HepG2 (cell line): ENCODE data around the gene AKAP9. TPM values are rescaled to one million over a fixed set of nuclear protein-coding genes. Genes with fewer than 3 reads are reported as not detected.

ENCODE experiments used
- CREBL2 ChIP-seq: sonication (generic); formaldehyde crosslinking; IDR thresholded peaks from 2 replicates; pipeline ENCODE4 v1.8.1; 2023; ENCODE audit warnings: missing genetic modification reagents, mild to moderate bottlenecking, borderline replicate concordance
- CTCF ChIP-seq: sonication (generic); formaldehyde crosslinking; IDR thresholded peaks from 2 replicates; pipeline ENCODE4 v1.5.0; 2020; ENCODE audit warnings: mild to moderate bottlenecking, missing genetic modification reagents, moderate library complexity
- GPN1 ChIP-seq: sonication (generic); formaldehyde crosslinking; IDR thresholded peaks from 2 replicates; pipeline ENCODE4 v1.5.1; 2020; ENCODE audit warnings: missing genetic modification reagents, borderline replicate concordance
- HOXA3 ChIP-seq: sonication (generic); formaldehyde crosslinking; IDR thresholded peaks from 2 replicates; pipeline ENCODE4 v1.5.0; 2020; ENCODE audit warnings: missing genetic modification reagents
- JARID2 ChIP-seq: sonication (generic); formaldehyde crosslinking; IDR thresholded peaks from 2 replicates; pipeline ENCODE4 v1.8.1; 2023; ENCODE audit warnings: missing genetic modification reagents, inconsistent platforms; ENCODE audit not compliant: insufficient replicate concordance
- JUNB ChIP-seq: sonication (generic); formaldehyde crosslinking; IDR thresholded peaks from 2 replicates; pipeline ENCODE4 v1.8.0; 2022; ENCODE audit warnings: missing genetic modification reagents, mild to moderate bottlenecking, borderline replicate concordance
- KAT2B ChIP-seq: fragments of 150-350 bp; IDR thresholded peaks from 2 replicates; pipeline ENCODE4 v1.6.1; 2014; ENCODE audit warnings: low read depth, low read length, borderline replicate concordance
- KLF16 ChIP-seq, 2 experiments: sonication (generic) in 1 of 2; formaldehyde crosslinking in 1 of 2; IDR thresholded peaks; 2 replicates each; pipeline versions ENCODE4 v1.6.1 to v1.8.0; 2016 to 2023; ENCODE audit warnings: missing genetic modification reagents in 2 of 2, missing compliant biosample characterization in 1 of 2
- POGZ ChIP-seq: sonication (generic); formaldehyde crosslinking; IDR thresholded peaks from 2 replicates; pipeline ENCODE4 v1.4.0; 2020; ENCODE audit warnings: mild to moderate bottlenecking, missing genetic modification reagents
- RBAK ChIP-seq: sonication (generic); formaldehyde crosslinking; IDR thresholded peaks from 2 replicates; pipeline ENCODE4 v1.5.1; 2020; ENCODE audit warnings: mild to moderate bottlenecking, missing genetic modification reagents
- SKI ChIP-seq: fragments of 450-650 bp; IDR thresholded peaks from one replicate; pipeline ENCODE4 v1.6.1; 2018; ENCODE audit warnings: mild to moderate bottlenecking; ENCODE audit not compliant: partially characterized antibody
- STAG1 ChIP-seq: sonication (generic); formaldehyde crosslinking; IDR thresholded peaks from 2 replicates; pipeline ENCODE4 v1.4.0; 2020; ENCODE audit warnings: missing genetic modification reagents
- STAT6 ChIP-seq: sonication (generic); formaldehyde crosslinking; IDR thresholded peaks from 2 replicates; pipeline ENCODE4 v1.4.0; 2020; ENCODE audit warnings: missing genetic modification reagents, mild to moderate bottlenecking, borderline replicate concordance
- ZKSCAN5 ChIP-seq: sonication (generic); formaldehyde crosslinking; IDR thresholded peaks from 2 replicates; pipeline ENCODE4 v1.5.1; 2020; ENCODE audit warnings: mild to moderate bottlenecking, missing genetic modification reagents
- ZNF121 ChIP-seq: sonication (generic); formaldehyde crosslinking; IDR thresholded peaks from 2 replicates; pipeline ENCODE4 v1.5.0; 2020; ENCODE audit warnings: mild to moderate bottlenecking, missing genetic modification reagents
- ZNF629 ChIP-seq: sonication (generic); formaldehyde crosslinking; conservative IDR thresholded peaks from 2 replicates; pipeline ENCODE4 v1.5.0; 2020; ENCODE audit warnings: missing genetic modification reagents
- ZNF646 ChIP-seq: sonication (generic); formaldehyde crosslinking; IDR thresholded peaks from 2 replicates; pipeline ENCODE4 v1.9.0; 2021; ENCODE audit warnings: mild to moderate bottlenecking, missing genetic modification reagents
- ZNF7 ChIP-seq: IDR thresholded peaks from 2 replicates; pipeline ENCODE4 v1.6.1; 2016; ENCODE audit warnings: missing biosample characterization, missing genetic modification reagents
- ZNF777 ChIP-seq: sonication (generic); formaldehyde crosslinking; IDR thresholded peaks from 2 replicates; pipeline ENCODE4 v1.4.0; 2020; ENCODE audit warnings: missing genetic modification reagents
- polyA plus RNA-seq, 8 experiments: library from polyadenylated mRNA; depleted of rRNA in 3 of 8; stranded (reverse) in 7 of 8; unstranded in 1 of 8; fragments of >200 nt; fragmentation: Illumina TruSeq in 4 of 8; extraction: Trizol in 4 of 8; gene quantifications; 2 replicates each; pipeline versions ENCODE4 v1.2.1 to v1.2.3, GENCODE V29; 2011 to 2016; ENCODE audit warnings: low read depth in 4 of 8, missing spikeins in 1 of 8, mixed read lengths in 1 of 8; ENCODE audit not compliant: insufficient read depth in 1 of 8
- total RNA-seq, 5 experiments: library from RNA; depleted of rRNA; stranded (reverse); fragments of >200 nt; fragmentation: Illumina TruSeq; extraction: Trizol; gene quantifications; 2 replicates each; pipeline ENCODE4 v1.2.3, GENCODE V29; 2016; ENCODE audit warnings: low read depth in 1 of 5

Gene AKAP9
- total and polyA plus RNA-seq, 2 of the 13 experiments (the other 11 are each of a cell fraction or from before 2014, with no cell fraction given) = 27.6 to 33.1 TPM

- TF ChIP-seq RBAK (CRISPR knock-in tag) (0 out of 2 replicates have a peak, but pooled peaks have one; percentile 41), POGZ (CRISPR knock-in tag) (no peak), ZNF121 (CRISPR knock-in tag) (peak; percentile 50; the same call in 1 of the 2 replicates), STAT6 (CRISPR knock-in tag) (no peak), ZNF629 (CRISPR knock-in tag) (0 out of 2 replicates have a peak, but pooled peaks have one; percentile 10), ZKSCAN5 (CRISPR knock-in tag) (no peak; the same call in 1 of the 2 replicates), KLF16 (CRISPR knock-in tag; IDR thresholded peaks at IDR 0.05) (no peak), JUNB (CRISPR knock-in tag) (0 out of 2 replicates have a peak, but pooled peaks have one; percentile 14), CTCF (CRISPR knock-in tag) (peak; percentile 90), STAG1 (CRISPR knock-in tag) (peak; percentile 57), ZNF646 (CRISPR knock-in tag) (peak; percentile 62; the same call in 1 of the 2 replicates), KAT2B (no peak), SKI (no peak), ZNF7 (no peak), HOXA3 (CRISPR knock-in tag) (no peak), JARID2 (CRISPR knock-in tag) (no peak), ZNF777 (CRISPR knock-in tag) (peak; percentile 89; the same call in 1 of the 2 replicates), CREBL2 (CRISPR knock-in tag) (no peak), GPN1 (no peak)
These were observed 193.1 kb downstream of the AKAP9 start (continued) for GRCh38 chr7:92133737-92134270.
